MCF 10A (cell line): Measurements from ENCODE around the gene SNX10. TPM values are rescaled to one million over a fixed set of nuclear protein-coding genes. Genes with fewer than 3 reads are reported as not detected.

ENCODE experiments used
- BruUV-seq: library from RNA; stranded (reverse); fragments of 400-500 nt; replicated peaks from 2 replicates; lab custom pipeline; 2021; lab: Mats Ljungman, UMichigan
- CTCF ChIA-PET: fragments of 300-600 bp; sonication (Branson Sonifier 250); formaldehyde crosslinking; extraction: SDS; loops from one replicate; lab custom pipeline; 2021; ENCODE audit warnings: antibody characterized with exemption, inconsistent platforms; lab: Yijun Ruan, JAX
- POLR2A ChIA-PET: fragments of 300-600, 350-650 bp; sonication (Branson Sonifier 250); formaldehyde crosslinking; extraction: SDS; loops from one replicate; lab custom pipeline; 2020; ENCODE audit warnings: antibody characterized with exemption, inconsistent platforms; lab: Yijun Ruan, JAX
- DNase-seq: peaks from one replicate; pipeline ENCODE4 v3.0.0-alpha.2; 2018; ENCODE audit not compliant: unreplicated experiment
- H3K27ac Mint-ChIP-seq: one replicate; pipeline ENCODE4 v1.8.0; 2022; ENCODE audit warnings: mild to moderate bottlenecking, low read depth, mixed read lengths; ENCODE audit not compliant: unreplicated experiment
- H3K27me3 Mint-ChIP-seq: one replicate; pipeline ENCODE4 v1.8.0; 2022; ENCODE audit warnings: mixed read lengths; ENCODE audit not compliant: insufficient read depth, unreplicated experiment
- H3K36me3 Mint-ChIP-seq: one replicate; pipeline ENCODE4 v1.8.0; 2022; ENCODE audit warnings: mild to moderate bottlenecking, moderate library complexity, mixed read lengths; ENCODE audit not compliant: insufficient read depth, unreplicated experiment
- H3K4me1 Mint-ChIP-seq: one replicate; pipeline ENCODE4 v1.8.0; 2022; ENCODE audit warnings: mixed read lengths; ENCODE audit not compliant: insufficient read depth, unreplicated experiment
- H3K4me3 Mint-ChIP-seq: one replicate; pipeline ENCODE4 v1.8.0; 2022; ENCODE audit warnings: mild to moderate bottlenecking, moderate library complexity, mixed read lengths; ENCODE audit not compliant: unreplicated experiment
- H3K9me3 Mint-ChIP-seq: one replicate; pipeline ENCODE4 v1.8.0; 2022; ENCODE audit warnings: mixed read lengths; ENCODE audit not compliant: unreplicated experiment
- intact Hi-C: fragments of 100-400 bp; cut with micrococcal nuclease; formaldehyde crosslinking; loops from 2 replicates; pipeline ENCODE4 v1.14.1; 2022
- total RNA-seq: library from RNA; stranded (reverse); gene quantifications from 2 replicates; pipeline ENCODE4 v1.2.3, GENCODE V29; 2022
- TF ChIP-seq, protein P1 (sequence below): fragments of 200-600 bp; IDR thresholded peaks from one replicate; pipeline ENCODE4 v1.8.0; 2022; ENCODE audit warnings: antibody characterized with exemption, mild to moderate bottlenecking; ENCODE audit not compliant: unreplicated experiment

The SNX10 gene
- total RNA-seq, 1 experiment from 2014 or later, result 7.1 TPM

DNA sequence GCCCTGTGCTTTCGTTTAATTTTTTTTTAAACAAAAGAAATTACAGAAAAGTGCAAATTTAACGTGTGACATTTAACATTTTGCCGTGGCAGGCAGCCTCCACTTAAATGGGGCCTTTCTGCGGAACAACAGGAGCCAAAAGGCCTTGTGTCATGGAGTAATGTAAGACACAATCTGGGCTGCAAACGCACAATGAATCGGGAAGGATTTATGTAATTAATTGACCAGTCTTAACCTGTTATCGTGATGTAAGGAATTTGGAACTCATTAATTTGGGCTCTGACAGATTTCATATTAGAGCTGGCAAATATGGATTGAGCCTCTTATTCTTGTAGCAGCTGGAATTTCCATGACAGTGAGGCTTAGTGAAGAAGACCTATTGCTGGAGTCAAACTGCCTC, 86.4 kb downstream of the SNX10 start:
- TF ChIP-seq, protein P1, sequence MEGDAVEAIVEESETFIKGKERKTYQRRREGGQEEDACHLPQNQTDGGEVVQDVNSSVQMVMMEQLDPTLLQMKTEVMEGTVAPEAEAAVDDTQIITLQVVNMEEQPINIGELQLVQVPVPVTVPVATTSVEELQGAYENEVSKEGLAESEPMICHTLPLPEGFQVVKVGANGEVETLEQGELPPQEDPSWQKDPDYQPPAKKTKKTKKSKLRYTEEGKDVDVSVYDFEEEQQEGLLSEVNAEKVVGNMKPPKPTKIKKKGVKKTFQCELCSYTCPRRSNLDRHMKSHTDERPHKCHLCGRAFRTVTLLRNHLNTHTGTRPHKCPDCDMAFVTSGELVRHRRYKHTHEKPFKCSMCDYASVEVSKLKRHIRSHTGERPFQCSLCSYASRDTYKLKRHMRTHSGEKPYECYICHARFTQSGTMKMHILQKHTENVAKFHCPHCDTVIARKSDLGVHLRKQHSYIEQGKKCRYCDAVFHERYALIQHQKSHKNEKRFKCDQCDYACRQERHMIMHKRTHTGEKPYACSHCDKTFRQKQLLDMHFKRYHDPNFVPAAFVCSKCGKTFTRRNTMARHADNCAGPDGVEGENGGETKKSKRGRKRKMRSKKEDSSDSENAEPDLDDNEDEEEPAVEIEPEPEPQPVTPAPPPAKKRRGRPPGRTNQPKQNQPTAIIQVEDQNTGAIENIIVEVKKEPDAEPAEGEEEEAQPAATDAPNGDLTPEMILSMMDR, result no peak
- Mint-ChIP-seq H3K27me3 (no peaks in the 10 kb centered on the region), H3K4me3 (no peak overlapping the region), H3K36me3 (no peaks in the 10 kb centered on the region), H3K27ac (no peak overlapping the region), H3K9me3 (no peaks in the 10 kb centered on the region), H3K4me1 (peaks cover 5% of the 10 kb centered on the region)
- CTCF ChIA-PET, result interaction anchor here (1.0 to 2.6 kb wide), 3 partner anchors 9 to 433 kb away, joined by 3 to 20 read pairs (median 3); no protein-coding TSS in a partner anchor
- POLR2A ChIA-PET, result interaction anchor here (0.6 to 0.7 kb wide), 2 partner anchors 269 to 290 kb away, joined by 3 read pairs; no protein-coding TSS in a partner anchor
- intact Hi-C loops, result no loop called here
- DNase-seq, result no peak
- BruUV-seq, result no TSS peak

DNA sequence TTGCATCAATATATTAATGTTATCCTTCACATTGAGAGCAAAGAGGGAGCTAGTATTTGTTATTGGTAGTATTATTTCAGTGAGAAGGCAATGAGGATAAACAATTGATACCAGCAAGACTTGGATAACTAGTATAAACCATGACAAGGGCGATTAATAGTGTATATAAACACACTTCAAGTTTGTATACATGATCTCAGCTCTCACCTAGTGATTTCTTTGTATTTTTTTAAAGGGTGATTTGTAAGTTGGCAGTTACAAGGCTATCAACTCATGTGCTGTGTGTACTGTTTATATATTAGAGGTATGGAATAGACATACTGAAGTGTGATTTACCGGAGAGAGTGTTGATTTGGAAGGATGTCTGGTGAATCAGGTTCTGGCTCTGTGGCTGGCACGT, 88.0 kb downstream of the SNX10 start:
- Mint-ChIP-seq H3K27me3 (no peaks in the 10 kb centered on the region), H3K9me3 (no peaks in the 10 kb centered on the region), H3K4me1 (peaks cover 5% of the 10 kb centered on the region), H3K4me3 (no peak overlapping the region), H3K36me3 (no peaks in the 10 kb centered on the region), H3K27ac (no peak overlapping the region)
- ChIA-PET POLR2A (interaction anchor here (1.1 kb wide), 1 partner anchor 113 kb away, joined by 3 read pairs; no protein-coding TSS in a partner anchor), CTCF (interaction anchor here (0.8 to 2.6 kb wide), 3 partner anchors 10 to 288 kb away, joined by 3 to 20 read pairs (median 3); no protein-coding TSS in a partner anchor)
- TF ChIP-seq, protein P1, result no peak
- BruUV-seq, result no TSS peak
- intact Hi-C loops, result no loop called here
- DNase-seq, result peak; percentile 22

DNA sequence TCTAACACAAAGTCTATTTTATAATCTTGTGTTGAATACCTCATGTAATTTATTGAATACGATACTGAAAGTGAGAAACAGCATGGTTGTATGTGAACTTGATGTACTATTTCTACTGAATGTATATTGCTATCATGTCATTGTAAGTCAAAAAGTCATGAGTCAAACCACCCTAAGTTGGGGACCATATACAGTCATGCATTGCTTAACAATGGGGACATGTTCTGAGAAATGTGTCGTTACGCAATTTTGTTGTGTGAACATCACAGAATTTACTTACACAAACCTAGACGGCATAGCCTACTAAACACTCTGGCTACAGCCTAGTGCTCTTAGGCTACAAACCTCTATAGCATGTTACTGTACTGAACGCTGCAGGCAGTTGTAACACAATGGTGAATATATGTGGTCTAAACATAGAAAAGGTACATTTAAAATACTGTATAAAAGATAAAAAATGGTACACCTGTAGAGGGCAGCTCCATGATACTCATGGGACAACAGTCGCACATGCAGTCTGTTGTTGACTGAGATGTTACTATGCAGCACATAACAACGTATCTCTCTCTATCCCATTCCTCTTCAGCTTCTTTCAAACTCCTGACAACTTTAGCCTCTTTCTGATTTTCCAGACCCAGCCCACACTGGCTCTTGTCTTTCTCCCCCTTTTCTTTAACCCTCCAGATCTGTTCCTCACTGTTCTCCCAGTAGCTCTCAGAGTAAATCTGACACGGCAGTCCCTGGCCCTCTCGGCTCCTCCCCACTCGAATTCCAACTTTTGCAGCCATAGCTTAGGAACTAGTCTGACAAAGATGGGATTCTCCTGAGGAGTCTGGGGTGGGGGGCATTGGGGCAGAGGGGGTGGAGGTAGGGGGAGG, 90.1 kb downstream of the SNX10 start:
- H3K4me3 Mint-ChIP-seq, result no peak overlapping the region
- peaks cover 5% of the 10 kb centered on the region for H3K4me1 Mint-ChIP-seq
- CTCF ChIA-PET, result interaction anchor here (1.0 to 2.6 kb wide), 2 partner anchors 12 to 16 kb away, joined by 4 to 13 read pairs; no protein-coding TSS in a partner anchor
- H3K27ac Mint-ChIP-seq, result no peak overlapping the region
- no peaks in the 10 kb centered on the region for H3K36me3 Mint-ChIP-seq
- no peaks in the 10 kb centered on the region for H3K9me3 Mint-ChIP-seq
- TF ChIP-seq, protein P1, result no peak
- BruUV-seq, result no TSS peak
- intact Hi-C loops, result no loop called here
- DNase-seq, result no peak
- H3K27me3 Mint-ChIP-seq, result no peaks in the 10 kb centered on the region
- POLR2A ChIA-PET, result interaction anchor here (1.6 kb wide), 1 partner anchor 109 kb away, joined by 3 read pairs; no protein-coding TSS in a partner anchor

DNA sequence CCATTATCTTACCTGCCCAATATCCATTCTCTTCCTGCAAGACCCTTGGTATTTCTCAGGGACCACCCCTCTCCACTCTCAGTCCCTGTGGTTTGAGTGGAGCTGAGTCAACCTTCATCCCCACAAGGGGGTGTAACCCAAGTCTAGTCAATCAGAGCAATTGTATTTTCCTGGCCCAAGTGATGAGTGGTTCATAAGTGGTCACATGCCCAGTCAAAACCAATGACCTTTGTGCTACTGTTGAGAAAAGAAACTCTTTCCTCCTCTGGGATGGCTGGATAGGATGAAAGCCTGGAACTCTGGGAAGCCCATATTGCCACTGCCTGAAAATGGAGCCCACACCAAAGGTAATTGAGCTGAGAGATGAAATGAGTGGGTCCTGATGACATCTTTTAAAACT, 93.6 kb downstream of the SNX10 start:
- POLR2A ChIA-PET, result interaction anchor here (0.6 kb wide), 1 partner anchor 296 kb away, joined by 3 read pairs; no protein-coding TSS in a partner anchor
- H3K27me3 Mint-ChIP-seq, result peaks cover 12% of the 10 kb centered on the region
- no peaks in the 10 kb centered on the region for H3K36me3 Mint-ChIP-seq
- CTCF ChIA-PET, result interaction anchor here (1.1 to 3.8 kb wide), 3 partner anchors 16 to 221 kb away, joined by 3 to 16 read pairs (median 4); no protein-coding TSS in a partner anchor
- no peaks in the 10 kb centered on the region for H3K9me3 Mint-ChIP-seq
- intact Hi-C loops, result no loop called here
- no peak for DNase-seq
- H3K27ac Mint-ChIP-seq, result no peak overlapping the region
- H3K4me1 Mint-ChIP-seq, result no peaks in the 10 kb centered on the region
- no TSS peak for BruUV-seq
- TF ChIP-seq, protein P1, result no peak
- H3K4me3 Mint-ChIP-seq, result no peak overlapping the region
